NCI-H1092 (cell line): Measurements from ENCODE around the gene PCYT2.
"Not testable (repeated sequence)": the region's sequence is repeated elsewhere in the genome, so short reads cannot be mapped to it uniquely, and the experiment has no call there.

Source experiments
- DNase-seq: peaks from one replicate; lab custom pipeline; 2025; lab: John Stamatoyannopoulos, UW

Gene PCYT2

DNA sequence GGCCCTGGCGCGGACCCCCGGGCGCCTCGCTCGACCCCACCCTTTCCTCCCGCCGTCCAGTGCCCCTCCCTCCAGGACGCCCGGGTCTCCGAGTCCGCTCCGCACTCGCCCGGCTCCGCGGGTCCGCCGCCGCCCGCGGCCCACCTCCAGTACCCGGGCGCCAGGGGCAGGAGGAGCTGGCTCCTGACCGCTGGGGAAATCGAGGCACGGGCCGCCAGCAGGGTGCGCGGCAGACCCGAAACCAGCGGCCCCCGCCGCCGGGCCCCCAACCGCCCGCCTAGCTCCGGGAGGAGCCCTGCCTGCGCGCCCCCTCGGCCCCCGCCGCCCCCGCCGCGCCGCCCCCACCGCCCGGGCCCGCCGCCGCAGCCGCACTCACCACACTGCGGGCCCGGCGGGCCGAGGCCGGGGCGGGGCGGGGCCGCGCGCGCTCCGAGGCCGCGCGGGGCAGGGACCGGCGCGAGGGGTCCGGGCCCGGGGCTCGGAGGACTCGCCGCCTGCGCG, 16.0 kb upstream of the PCYT2 start:
- no peak for DNase-seq

DNA sequence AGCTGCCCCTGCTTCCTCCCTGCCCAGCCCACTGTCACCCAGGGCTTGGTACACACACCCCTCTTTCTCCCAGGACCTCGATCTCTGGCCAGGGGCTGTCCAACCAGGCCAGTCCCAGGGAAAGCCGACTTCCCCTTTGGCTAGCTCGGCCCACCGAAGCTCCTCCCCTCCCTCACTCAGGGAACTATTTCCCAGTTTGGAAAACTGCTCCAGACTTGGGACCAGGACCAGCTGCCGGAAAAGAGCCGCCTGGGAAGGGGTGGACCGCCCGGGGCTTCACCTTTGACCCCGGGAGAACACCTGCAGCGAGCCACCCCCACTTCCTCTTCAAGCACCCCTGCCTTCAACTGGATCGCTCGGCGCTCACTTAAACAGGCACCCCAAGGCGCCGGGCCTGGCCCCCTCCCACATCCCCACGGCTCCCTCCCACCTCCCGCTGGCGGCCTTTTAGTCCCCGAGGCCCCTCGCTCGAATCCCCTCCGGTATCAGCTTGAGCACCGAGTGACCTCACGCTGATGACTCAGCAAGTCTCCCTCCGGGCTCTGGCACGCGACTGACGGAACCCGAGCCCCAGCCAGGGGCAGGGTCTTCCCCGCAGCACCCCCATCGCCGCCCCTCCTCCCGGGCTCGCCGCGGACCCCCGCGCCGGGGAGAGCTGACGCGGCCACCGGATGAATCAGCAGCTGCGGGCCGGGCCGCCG, 15.4 kb upstream of the PCYT2 start:
- peak; percentile 27 for DNase-seq

DNA sequence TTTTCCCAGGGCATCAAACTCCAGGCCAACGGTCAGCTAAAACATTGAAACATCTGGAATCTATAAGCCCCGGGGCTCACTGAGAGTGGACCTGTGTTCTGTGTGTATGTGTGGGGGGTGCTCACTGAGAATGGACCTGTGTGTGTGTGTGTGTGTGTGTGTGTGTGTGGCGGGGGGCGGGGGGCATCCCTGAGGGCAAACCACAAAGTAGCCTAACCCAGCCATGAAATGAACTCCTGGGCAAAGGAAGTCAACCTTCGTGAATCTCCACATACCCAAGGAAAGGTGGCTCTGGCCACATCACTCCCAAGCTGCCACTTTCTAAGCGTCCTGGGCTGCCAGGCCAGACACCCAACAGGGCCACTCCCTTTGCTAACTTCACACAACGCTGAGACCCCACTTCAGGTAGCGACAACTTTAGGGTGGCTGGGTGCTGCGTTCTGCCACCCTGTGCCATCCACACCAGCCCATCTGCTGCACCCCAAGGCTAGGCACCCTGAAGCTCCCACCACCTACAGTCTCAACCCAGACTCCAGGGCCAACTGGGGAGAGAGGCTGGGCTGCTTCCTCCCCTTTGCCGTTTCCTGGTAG, 14.8 kb upstream of the PCYT2 start:
- no peak for DNase-seq

DNA sequence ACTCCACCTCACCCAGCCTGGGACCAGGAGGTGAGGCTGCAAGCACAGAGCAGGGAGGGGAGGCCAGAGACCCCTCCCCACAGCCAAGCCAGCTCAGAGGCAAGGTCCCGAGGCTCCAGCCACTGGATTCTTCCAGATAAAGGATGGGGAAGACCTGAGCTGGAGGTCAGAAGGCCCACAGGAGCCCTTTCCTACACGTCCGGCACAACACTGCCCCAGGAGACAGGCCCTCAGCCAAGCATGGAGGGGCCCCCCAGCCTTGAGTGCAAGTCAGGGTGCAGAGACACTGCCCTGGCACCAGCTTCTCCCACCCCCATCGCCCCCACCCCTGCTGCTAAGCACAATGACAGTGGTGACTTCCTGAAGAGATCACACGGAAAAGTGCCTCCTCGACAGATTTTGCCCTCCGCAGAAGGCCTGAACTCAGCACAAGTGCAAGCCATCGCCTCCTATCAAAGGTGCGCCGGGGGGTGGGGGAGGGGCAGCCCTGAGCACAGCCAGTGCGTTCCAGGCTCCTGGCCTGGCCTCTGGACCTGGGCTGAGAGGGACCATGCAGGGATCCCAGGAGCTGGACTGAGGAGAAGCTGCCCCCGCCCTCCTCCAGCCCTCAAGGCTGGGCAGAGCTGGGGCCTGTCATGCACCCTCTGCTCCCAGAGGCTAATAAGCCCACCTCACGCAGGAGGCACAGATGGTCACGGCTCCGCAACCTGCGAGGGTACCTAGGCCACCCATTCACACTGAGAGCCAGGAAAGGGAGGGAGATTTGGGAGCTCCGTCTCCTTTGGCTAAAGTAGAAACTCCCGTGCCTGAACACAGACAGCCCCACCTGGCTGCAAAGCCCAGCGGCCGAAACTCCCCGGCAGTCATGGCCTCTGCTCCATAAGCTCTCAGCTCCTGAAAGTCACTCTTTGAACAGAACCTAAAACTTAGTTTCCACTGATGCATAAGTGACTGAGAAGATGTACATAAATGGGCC, 13.6 kb upstream of the PCYT2 start:
- no peak for DNase-seq

DNA sequence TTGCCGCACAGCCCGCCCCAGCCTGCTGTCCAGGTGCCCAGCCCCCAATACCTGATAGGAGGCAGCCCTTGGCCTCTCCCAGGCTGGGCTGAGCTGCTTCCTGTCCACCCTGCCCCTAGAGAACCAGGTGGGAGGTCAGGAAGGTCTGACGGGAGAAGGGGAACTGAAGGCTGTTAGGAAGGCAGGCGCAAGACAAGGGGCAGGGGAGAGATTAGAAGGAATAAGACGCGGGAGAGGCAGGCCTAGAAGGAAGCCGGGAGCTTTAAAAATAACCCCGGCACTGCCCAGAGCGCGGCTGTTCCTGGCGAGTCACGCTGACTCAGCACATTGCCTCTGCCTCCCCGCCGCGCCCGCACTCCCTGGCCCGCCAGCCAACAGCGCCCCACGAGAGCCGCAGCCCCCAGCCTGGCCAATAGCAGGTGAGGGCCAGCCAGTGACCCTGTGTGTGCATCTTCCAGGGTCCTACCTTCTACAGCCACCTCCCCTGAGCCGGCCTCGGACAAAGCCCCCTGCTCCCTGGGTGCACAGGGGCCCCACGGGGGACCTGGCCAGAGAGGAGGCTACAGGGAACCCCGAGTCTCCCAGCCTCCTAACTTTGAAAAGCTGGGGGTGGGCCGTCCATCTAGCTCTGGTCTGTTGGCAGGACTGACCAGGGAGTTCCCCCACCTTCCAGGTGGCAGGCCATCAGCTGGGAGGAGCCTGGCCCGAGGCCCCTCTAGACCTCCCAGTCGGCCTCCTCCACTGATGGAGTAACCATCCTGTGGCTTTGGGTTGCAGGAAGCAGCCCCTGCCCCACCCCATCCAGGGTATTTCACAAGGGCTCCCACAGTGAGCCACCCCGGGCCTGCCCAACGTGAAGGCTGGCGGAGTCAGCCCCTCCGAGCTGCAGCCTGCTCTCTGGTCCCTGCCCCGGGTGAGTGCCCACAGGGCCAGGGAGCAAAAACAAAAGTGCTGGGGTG, 12.4 kb upstream of the PCYT2 start:
- DNase-seq = no peak

DNA sequence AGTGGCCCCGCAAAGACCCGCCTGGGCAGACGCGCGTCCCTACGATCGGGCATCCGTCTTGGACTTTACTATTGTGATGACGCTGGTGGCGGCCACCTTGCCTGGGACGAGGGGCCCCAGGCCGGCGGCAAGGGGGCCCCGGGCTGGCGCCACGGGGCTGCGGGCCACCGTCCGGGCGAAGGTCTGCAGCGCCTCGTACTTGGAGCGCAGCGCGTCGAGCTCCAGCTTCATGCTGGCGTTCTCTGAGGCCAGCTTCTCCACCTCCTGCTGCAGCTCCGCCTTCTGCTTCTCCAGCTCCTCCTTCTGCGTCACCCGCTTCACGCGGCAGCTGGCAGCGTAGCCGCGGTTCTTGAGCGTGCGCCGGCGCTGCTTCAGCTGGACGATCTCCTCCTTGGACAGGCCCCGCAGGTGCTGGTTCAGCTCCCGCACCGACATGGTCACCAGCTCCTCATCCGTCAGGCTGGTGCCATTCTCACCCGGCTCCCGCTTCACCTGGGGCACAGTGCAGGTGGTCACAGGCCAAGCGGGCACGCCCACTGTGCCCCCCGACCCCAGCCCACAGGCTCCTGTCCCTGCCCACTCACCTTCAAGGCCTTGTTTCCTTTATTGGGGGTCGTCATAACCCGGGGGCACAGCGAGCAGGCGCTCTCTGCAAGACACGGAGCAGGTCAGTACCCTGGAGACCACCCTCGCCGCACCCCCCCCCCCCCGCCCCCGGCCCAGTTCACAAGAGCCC, 11.5 kb upstream of the PCYT2 start:
- DNase-seq = no peak

DNA sequence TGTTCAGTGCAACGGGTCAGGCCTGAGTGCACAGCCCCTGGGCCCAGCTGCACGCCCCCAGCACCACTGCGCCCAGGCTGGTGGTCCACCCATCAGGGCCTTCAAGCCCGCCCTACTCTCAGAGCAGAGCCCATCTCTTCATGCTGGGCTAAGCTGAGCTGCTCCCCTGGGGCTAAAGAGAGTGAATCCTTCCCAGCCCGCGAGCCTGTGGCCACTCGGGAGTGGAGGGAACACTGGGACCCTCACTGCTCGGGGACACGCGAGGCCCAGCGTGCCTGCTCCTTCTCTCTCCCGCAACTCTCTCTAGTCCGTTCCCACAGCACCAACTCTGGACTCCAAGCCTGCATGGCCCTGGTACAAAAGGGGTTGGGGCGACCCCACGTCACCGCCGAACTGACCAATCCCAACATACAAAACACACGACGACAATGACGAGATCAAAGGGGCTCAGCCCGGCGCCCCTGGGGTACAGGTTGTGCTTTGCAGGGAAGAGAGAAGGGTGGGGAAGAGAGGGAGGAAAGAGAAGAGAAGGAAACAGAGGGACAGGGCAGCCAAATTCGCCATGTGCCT, 10.9 kb upstream of the PCYT2 start:
- no peak for DNase-seq

DNA sequence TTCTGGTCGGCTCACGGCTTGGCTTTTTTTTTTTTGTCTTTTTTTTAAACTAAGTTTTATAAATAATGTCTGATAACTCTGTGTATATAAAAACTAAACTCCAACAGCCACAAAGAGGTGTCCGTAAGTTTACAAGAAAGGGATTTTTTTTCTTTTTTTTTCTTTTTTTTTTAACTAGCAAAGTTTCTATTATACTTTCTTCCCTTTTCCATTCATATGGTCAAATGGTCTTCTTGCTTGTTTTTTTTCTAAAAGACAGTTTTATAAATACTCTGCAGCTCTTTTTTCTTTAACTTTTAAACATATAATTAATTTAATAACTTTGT, 10.3 kb upstream of the PCYT2 start:
- DNase-seq = no peak

DNA sequence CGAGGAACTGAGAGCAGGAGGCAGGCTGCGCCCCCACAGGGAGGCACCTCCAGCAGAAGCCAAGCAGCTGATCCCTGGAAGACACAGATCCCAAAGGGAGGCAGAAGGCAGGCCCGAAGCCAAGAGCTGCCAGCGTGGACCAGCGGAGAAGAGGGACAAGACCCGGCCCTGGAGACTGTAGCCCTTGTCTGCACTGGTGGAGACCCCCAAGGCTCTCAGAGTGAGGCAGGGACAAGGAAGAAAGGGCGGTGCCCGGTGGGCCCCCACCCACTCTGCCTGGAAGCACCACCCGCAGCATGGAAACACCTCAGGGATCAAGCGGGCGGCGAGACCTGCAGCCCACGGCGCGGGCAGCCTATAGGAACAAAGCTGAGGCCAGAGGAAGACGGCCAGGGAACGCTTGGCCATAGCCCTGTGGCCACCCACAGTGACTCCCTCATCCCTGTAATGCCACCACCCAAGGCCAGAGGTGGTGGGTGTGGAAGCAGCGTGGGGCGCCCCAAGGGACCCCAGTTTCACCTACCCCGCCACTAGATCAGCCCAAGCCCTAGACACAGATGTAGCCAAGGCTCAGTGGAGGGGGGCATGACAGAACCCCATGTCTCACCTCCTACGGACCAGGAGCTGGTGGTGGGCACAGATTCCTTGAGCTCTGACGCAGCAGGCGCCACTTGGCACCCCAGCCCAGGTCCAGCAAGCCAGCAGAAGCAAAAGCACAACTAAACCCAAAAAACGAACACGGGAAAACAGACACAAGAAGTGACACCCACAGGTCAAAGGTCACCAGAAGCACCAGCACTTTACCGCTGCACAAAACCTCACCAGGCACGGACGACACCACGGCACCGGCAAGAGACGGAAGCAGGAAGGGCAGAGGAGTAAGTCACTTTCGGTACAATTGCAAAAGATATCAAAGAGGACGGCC, 9.7 kb upstream of the PCYT2 start:
- DNase-seq = no peak

DNA sequence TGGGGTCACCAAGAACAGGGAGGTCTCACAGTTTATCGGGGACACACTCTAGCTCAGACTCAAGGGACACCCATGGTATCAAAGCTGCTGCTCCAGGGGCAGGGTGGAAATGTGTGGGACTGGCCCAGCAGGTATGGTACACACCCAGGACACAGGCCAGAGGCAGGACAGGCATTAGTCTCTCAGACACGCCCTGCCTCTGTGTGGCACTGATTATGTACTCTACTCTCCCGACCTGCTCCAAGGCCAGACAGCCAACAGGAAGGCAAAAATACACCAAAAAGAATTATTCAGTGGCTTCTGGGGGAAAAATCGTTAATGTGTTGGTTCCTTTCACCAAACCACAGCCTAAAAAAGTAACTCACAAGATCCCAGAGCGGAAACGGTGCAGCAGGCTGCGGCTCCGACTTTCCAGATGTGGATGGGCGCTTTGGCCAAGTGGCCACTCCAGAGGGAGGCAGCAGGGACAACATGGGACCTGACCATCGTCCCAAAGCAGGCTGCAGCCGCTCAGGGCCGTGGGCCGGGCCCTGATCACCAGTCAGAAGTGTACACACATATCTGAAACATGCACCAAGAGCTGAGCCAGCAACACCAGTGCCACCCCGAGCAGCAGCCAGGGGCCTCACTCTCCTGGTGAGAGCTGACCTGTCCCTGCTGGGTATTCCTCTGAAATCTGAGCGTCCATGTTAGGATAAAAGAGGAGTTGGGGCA, 7.8 kb upstream of the PCYT2 start:
- no peak for DNase-seq

DNA sequence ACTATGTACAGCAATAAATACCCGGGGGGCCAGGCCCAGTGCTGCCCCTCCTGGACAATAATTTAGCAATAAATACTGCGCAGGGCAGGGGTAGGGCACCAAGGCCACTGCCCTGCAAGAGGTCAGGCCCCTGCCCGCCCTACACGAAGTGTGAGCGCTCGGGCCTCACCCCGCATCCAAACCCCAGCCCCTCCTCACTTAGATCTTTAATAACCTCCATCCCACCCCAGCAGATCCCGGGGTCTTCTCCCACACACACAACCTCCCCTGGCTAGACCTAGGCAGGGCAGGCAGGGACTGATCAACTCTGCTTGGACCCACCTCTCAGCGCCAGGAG, 7.1 kb upstream of the PCYT2 start:
- DNase-seq = not testable (repeated sequence)

DNA sequence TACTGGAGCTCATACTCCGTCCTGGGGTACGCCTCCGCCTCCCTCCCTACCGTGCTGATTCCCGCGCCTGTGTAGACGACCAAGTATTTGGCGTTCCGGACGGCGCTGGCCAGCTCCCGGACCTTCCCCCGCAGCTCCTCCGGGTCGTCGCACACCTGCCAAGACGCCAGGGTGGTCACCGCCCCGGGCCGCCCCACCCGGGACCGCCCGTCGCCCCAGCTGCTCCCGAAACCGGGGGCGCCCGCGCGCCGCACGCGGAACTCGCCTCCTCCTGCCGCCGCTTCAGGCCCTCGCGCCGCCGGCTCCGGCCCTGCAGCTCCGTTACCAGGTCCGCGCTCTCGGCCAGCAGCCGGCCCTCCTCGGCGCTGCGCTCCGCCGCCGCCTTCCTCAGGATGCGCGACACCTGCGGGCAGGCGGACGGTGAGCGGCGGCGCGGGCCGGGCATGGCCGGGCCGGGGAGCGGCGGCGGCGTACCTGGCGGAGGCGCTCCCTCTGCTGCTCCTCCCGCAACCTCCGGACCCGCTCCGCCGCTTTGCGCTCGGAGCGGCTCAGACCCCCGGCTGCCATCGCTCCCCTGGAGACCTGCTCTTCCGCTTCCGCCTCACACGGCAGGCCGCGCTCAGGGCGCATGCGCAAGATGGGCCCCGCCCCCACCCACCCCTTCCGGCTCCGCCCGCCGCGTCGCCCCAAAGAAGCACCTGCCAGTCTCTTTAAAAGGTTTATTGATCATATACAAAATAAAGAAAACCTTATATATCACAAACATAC, 6.5 kb upstream of the PCYT2 start, which contains the start of gene SIRT7:
Gene SIRT7 (minus strand): TSS at position 612 of the 768 bp plus-strand sequence. CDS start 45 bp downstream, at position 567.
- DNase-seq = peak; percentile 74

DNA sequence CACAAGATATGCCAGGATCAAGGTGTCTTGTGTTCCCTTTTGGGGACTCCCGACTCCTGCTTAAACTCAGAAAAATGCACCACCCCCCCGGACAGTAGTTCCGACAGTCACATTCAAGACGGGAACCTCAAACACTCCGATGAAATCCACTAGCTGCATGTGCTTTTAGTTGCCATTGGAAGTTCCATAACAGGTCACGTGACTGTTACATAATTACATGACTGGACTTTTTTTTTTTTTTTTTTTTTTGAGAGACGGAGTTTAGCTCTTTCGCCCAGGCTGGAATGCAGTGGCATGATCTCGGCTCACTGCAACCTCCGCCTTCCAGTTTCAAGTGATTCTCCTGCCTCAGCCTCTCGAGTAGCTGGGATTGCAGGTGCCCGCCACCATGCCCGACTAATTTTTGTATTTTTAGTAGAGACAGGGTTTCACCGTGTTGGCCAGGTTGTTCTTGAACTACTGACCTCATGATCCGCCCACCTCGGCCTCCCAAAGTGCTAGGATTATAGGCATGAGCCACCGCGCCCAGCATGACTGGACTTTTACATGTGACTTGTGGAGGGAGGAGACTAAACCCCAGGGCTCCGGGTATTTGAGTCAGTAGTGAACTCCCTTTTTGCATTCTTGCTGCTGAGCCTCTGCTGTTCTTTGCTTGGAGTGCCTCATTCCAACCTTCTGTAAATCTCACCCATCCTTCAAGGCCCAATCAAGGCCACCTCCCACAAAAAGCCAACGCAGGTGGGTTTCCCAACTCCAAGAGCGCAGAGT, 5.2 kb upstream of the PCYT2 start:
- no peak for DNase-seq

DNA sequence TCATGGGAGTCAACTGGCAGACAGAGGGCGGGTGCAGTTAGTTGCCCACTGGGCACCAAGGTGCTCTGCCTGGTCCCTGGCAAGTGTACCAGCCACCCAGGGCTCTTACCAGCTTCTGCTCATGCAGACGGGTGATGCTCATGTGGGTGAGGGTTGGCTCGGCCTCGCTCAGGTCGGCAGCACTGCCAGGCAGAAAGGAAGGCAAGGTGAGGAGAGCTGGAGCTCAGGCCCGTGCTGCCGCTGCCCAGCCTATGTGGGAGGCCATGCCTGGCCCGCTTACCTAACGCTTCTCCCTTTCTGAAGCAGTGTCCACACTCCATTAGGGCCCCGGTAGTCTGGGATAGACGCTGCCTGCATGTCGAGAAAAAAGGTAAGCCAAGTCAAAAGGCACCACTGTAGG, 4.1 kb upstream of the PCYT2 start:
- DNase-seq = no peak

DNA sequence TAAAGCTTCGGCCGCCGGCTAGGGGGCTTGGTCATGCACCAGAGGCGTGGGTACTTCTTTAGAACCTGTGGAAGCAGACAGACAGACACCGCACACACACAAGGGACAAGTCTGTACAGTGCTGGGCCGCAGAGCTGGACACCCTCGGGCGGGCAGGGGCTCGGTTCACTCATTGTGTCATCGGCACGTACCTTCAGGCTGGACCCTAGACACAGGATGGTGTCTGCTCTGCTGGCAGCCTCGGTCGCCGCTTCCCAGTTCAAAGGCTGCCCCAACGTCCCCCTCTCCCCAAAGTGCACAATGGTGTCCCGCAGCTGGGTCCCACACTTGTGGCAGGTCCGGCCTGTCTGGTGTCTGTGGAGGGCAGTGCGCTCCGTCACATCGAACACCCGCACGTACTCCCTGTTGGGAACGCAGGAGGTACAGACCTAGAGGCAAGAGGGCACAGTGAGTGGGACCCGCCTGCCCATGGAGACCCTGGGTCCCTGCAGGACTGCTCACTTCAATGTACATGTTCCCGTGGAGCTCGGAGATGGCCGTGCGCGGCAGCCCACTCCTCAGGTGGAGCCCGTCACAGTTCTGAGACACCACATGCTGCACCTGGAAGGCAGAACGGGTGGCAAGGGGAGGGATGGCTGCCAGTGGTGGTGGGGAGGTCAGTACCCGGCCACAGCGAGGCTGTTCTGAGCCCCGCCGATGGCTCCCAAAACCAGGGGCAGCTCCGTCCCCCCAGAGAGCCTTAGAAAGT, 3.1 kb upstream of the PCYT2 start:
- no peak for DNase-seq

DNA sequence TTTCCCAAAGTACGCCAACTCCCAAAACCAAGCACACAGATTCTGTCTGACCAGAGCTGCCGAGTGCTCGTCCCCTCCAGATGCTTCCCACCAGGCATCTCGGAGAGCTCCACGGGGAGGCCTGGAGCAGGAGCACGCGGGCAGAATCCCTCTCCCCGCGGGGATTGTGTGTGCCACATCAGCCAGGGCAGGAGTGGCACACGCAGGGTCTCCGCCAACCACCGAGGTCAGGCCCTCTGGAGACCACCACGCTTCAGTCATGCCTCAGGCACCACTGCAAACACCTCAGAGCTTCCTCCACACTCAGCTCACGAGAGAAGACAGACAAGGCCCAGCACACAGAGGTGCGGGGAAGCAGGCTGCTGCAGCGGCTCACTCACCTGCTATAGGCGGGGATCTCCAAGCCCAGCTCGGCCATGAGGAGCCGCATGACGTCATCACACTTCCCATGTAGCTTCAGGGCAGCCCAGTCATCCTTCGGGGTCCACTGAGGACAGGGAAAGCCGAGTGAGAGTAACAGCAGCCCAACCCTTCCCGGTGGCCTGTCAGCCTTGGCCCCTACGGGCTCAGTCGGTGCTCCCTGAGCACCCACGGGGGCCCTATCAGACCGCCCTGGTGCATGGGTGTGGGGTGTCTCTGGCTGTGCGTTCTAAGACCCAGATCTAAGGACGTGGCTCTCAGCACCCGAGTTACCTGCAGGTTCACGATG, 2.3 kb upstream of the PCYT2 start:
- no peak for DNase-seq
